ENCODE data around the gene MSLN.

DNA sequence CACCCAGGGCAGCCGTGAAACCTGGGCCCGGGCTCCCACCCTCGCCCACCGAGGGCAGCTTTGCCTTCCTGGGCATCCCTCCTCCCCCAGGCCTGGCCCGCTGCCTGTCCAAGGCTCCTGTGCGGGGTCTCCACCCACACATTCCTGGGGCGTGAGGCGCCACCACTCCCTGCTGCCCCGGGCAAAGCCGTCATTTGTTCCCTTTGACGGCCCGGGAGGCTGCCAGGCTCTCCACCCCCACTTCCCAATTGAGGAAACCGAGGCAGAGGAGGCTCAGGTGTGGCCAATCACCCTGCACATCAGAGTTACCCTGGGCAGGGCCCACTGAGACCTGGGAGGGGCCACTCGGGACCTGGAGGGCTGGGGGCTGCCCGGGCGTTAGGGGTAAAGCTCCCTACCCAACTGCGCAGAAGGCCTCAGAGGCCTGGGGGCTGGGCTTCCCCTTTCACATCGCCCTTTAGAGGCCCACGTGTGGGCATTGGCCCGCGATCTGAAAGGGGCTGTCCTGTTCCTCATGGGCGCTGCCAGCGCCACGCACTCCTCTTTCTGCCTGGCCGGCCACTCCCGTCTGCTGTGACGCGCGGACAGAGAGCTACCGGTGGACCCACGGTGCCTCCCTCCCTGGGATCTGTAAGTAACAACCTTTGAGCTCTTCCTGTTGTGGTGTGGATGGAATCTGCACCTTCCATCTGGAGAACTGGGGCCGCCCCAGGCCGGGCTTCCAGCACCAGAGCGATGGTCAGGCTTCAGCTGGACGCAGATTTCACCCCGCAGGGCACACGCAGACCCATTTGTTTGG lies at the start of gene MSLN:
- TF ChIP-seq, protein P1, sequence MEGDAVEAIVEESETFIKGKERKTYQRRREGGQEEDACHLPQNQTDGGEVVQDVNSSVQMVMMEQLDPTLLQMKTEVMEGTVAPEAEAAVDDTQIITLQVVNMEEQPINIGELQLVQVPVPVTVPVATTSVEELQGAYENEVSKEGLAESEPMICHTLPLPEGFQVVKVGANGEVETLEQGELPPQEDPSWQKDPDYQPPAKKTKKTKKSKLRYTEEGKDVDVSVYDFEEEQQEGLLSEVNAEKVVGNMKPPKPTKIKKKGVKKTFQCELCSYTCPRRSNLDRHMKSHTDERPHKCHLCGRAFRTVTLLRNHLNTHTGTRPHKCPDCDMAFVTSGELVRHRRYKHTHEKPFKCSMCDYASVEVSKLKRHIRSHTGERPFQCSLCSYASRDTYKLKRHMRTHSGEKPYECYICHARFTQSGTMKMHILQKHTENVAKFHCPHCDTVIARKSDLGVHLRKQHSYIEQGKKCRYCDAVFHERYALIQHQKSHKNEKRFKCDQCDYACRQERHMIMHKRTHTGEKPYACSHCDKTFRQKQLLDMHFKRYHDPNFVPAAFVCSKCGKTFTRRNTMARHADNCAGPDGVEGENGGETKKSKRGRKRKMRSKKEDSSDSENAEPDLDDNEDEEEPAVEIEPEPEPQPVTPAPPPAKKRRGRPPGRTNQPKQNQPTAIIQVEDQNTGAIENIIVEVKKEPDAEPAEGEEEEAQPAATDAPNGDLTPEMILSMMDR (IDR thresholded peaks at IDR 0.05; ENCODE audit: low read depth, low read length) = no peak
- TF ChIP-seq, protein P2, sequence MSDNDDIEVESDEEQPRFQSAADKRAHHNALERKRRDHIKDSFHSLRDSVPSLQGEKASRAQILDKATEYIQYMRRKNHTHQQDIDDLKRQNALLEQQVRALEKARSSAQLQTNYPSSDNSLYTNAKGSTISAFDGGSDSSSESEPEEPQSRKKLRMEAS (IDR thresholded peaks at IDR 0.05; ENCODE audit: low read depth, low read length) = no peak
- TF ChIP-seq POLR2A (IDR thresholded peaks at IDR 0.05; ENCODE audit: extremely low read depth, insufficient read length) = no peak

All from NB4 (cell line).